Keratinocyte (primary cell): ENCODE measurements around the gene TOR1B. TPM values are rescaled to one million over a fixed set of nuclear protein-coding genes. Genes with fewer than 3 reads are reported as not detected.

Experiments
- DNase-seq: peaks from one replicate; pipeline ENCODE4 v3.0.0-alpha.2; 2011; ENCODE audit warnings: low read depth, missing footprints, low spot score
- FAIRE-seq: peaks from 2 replicates; lab custom pipeline; 2011; peaks lifted over from hg19 to GRCh38; lab: Jason Lieb, UNC
- H2AFZ ChIP-seq: 2 replicates; pipeline ENCODE4 v1.6.0; 2012; ENCODE audit warnings: low read length, control low read depth, inconsistent platforms; ENCODE audit not compliant: control insufficient read depth
- H3K27ac ChIP-seq: 2 replicates; pipeline ENCODE4 v1.5.1; 2011; ENCODE audit warnings: low read length; ENCODE audit not compliant: control insufficient read depth, insufficient read depth
- H3K27me3 ChIP-seq: 3 replicates; pipeline ENCODE4 v1.6.0; 2011; ENCODE audit warnings: low read length; ENCODE audit not compliant: control insufficient read depth, insufficient read depth; ENCODE audit errors: extremely low read depth
- H3K36me3 ChIP-seq, 2 experiments: 2 replicates in 1 of 2; 3 replicates in 1 of 2; pipeline ENCODE4 v1.5.1; 2011; ENCODE audit warnings: low read length in 2 of 2, mild to moderate bottlenecking in 1 of 2; ENCODE audit not compliant: control insufficient read depth in 2 of 2, insufficient read depth in 2 of 2; ENCODE audit errors: extremely low read depth in 1 of 2
- H3K4me1 ChIP-seq: 3 replicates; pipeline ENCODE4 v1.5.1; 2011; ENCODE audit warnings: low read length; ENCODE audit not compliant: control insufficient read depth, insufficient read depth; ENCODE audit errors: extremely low read depth
- H3K4me2 ChIP-seq: 3 replicates; pipeline ENCODE4 v1.6.0; 2011; ENCODE audit warnings: low read depth, low read length; ENCODE audit not compliant: control insufficient read depth, insufficient read depth; ENCODE audit errors: extremely low read depth
- H3K4me3 ChIP-seq, 3 experiments: fragments of 200-600 bp in 1 of 3; sonication (generic) in 1 of 3; 2 replicates in 2 of 3; 3 replicates in 1 of 3; pipeline ENCODE4 v1.5.1; 2011 to 2016; ENCODE audit warnings: low read length in 3 of 3, mild to moderate bottlenecking in 3 of 3, control low read depth in 2 of 3, inconsistent platforms in 1 of 3, low read depth in 1 of 3, mixed read lengths in 1 of 3, mixed run types in 1 of 3, moderate library complexity in 1 of 3; ENCODE audit not compliant: control insufficient read depth in 2 of 3, insufficient read depth in 2 of 3; ENCODE audit errors: extremely low read depth in 1 of 3
- H3K79me2 ChIP-seq: 2 replicates; pipeline ENCODE4 v1.6.0; 2012; ENCODE audit warnings: low read length; ENCODE audit not compliant: control insufficient read depth, insufficient read depth
- H3K9ac ChIP-seq: 3 replicates; pipeline ENCODE4 v1.6.0; 2011; ENCODE audit warnings: low read length; ENCODE audit not compliant: control insufficient read depth, insufficient read depth; ENCODE audit errors: extremely low read depth
- H3K9me1 ChIP-seq: 3 replicates; pipeline ENCODE4 v1.6.0; 2011; ENCODE audit warnings: low read length; ENCODE audit not compliant: control insufficient read depth, insufficient read depth; ENCODE audit errors: extremely low read depth
- H3K9me3 ChIP-seq: 2 replicates; pipeline ENCODE4 v1.5.1; 2012; ENCODE audit warnings: low read depth, low read length; ENCODE audit not compliant: control insufficient read depth
- H4K20me1 ChIP-seq: 3 replicates; pipeline ENCODE4 v1.6.0; 2011; ENCODE audit warnings: low read length; ENCODE audit not compliant: control insufficient read depth, insufficient read depth; ENCODE audit errors: extremely low read depth
- EZH2 ChIP-seq: IDR thresholded peaks from one replicate; pipeline ENCODE4 v1.6.1; 2012; ENCODE audit warnings: inconsistent platforms, mild to moderate bottlenecking, low read length, moderate library complexity
- dilution Hi-C: fragments of 300-500 bp; cut with MboI; formaldehyde crosslinking; loops from one replicate; pipeline ENCODE4 v1.7.0; 2020; ENCODE audit warnings: low sequenced_read_pairs; ENCODE audit not compliant: extremely low pct_ligation_motif_present
- polyA minus RNA-seq, 3 experiments: library from RNA; depleted of rRNA, polyadenylated mRNA; stranded (reverse); fragments of >200 nt; gene quantifications; 1 replicate in 1 of 3; 2 replicates in 1 of 3; 3 replicates in 1 of 3; pipeline ENCODE4 v1.2.3, GENCODE V29; 2011
- polyA plus RNA-seq, 5 experiments: library from polyadenylated mRNA; depleted of rRNA in 3 of 5; stranded (reverse) in 3 of 5; stranded (forward) in 1 of 5; unstranded in 1 of 5; fragments of >200 nt; gene quantifications; 1 replicate in 1 of 5; 2 replicates in 3 of 5; 3 replicates in 1 of 5; pipeline versions ENCODE4 v1.2.1 to v1.2.3, GENCODE V29; 2011 to 2012; ENCODE audit warnings: missing spikeins in 2 of 5, low read depth in 1 of 5, low replicate concordance in 1 of 5
- TF ChIP-seq, protein P1 (sequence below), 3 experiments: IDR thresholded peaks in 1 of 3; conservative IDR thresholded peaks in 1 of 3; optimal IDR thresholded peaks in 1 of 3; 2 replicates in 2 of 3; 3 replicates in 1 of 3; pipeline versions ENCODE3 to v1.5.1; 2011; ENCODE audit warnings: low read length in 3 of 3, mild to moderate bottlenecking in 3 of 3, moderate library complexity in 2 of 3, control low read depth in 1 of 3, inconsistent platforms in 1 of 3; ENCODE audit not compliant: insufficient read depth in 2 of 3; ENCODE audit errors: extremely low read depth in 1 of 3

Gene TOR1B, protein sequence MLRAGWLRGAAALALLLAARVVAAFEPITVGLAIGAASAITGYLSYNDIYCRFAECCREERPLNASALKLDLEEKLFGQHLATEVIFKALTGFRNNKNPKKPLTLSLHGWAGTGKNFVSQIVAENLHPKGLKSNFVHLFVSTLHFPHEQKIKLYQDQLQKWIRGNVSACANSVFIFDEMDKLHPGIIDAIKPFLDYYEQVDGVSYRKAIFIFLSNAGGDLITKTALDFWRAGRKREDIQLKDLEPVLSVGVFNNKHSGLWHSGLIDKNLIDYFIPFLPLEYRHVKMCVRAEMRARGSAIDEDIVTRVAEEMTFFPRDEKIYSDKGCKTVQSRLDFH
- polyA plus RNA-seq (24.2 to 26.5 TPM (median 26.3 TPM) in 3 replicates), polyA minus RNA-seq (13.1 to 23.3 TPM (median 17.9 TPM) in 3 replicates)
- 17.8 TPM for polyA plus RNA-seq (2011; ENCODE audit: low read depth)
- 11.6 and 14.1 TPM in 2 replicates for polyA plus RNA-seq (2011; cell fraction: cytosol; rRNA removed)
- 47.0 and 48.2 TPM in 2 replicates for polyA plus RNA-seq (2011; cell fraction: nucleus; rRNA removed)
- 16.2 and 17.2 TPM in 2 replicates for polyA plus RNA-seq (2012; ENCODE audit: low replicate concordance)
- 11.5 TPM for polyA minus RNA-seq (2011; cell fraction: cytosol; rRNA and poly(A)+ RNA removed)
- polyA minus RNA-seq (2011; cell fraction: nucleus; rRNA and poly(A)+ RNA removed), result 25.7 and 39.6 TPM in 2 replicates

DNA sequence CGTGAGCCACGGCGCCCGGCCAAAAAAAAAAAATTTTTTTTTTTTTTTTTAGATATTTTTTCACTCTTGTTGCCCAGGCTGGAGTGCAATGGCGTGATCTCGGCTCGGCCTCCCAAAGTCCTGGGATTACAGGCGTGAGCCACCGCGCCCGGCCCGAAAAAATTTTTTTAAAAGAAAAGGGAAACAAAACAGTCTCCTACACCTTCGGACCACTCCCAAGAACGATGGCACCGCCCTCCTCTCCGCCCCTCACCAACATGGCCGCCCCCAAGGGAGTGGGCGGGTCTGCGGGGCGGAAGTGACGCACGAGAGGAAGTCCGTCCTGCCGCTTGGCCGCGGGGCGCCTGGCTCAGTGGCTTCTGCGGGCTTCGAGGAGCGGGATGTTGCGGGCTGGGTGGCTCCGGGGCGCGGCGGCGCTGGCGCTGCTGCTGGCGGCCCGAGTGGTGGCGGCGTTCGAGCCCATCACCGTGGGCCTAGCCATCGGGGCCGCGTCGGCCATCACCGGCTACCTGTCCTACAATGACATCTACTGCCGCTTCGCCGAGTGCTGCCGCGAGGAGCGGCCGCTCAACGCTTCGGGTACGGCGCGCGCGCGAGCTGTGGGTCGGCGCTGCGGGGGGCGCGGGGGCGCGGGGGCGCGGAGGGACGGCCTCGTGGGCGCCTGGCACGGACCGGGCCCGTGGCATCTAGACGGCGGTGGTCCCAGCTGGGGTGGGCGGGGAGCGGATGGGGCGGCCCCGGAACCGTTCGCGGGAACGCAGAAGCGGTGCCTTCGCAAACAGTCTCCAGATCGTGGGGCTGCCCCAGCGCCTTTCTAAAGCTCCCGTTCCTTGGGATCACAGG is at the start of gene TOR1B:
Gene TOR1B, plus strand, starts transcription at position 352 of the 843 bp plus-strand sequence. Its CDS starts 29 bp downstream, at position 381.
- H3K4me1 ChIP-seq, result peaks cover 6% of the 10 kb centered on the region
- peak within 1 kb of the TSS; percentile 49 for H3K27ac ChIP-seq
- H3K36me3 ChIP-seq, result peaks cover 4% of the 10 kb centered on the region in 2 experiments
- H2AFZ ChIP-seq, result peak within 1 kb of the TSS; percentile 93
- H4K20me1 ChIP-seq, result no peaks in the 10 kb centered on the region
- no peaks in the 10 kb centered on the region for H3K27me3 ChIP-seq
- H3K9ac ChIP-seq, result peak within 1 kb of the TSS; percentile 39
- FAIRE-seq (no peak), DNase-seq (peak; percentile 76)
- H3K4me3 ChIP-seq, result peak within 1 kb of the TSS; percentile 71 to 97 (median 82)
- dilution Hi-C loops, result no loop called here
- H3K4me2 ChIP-seq, result peak within 1 kb of the TSS; percentile 86
- TF ChIP-seq, protein P1, sequence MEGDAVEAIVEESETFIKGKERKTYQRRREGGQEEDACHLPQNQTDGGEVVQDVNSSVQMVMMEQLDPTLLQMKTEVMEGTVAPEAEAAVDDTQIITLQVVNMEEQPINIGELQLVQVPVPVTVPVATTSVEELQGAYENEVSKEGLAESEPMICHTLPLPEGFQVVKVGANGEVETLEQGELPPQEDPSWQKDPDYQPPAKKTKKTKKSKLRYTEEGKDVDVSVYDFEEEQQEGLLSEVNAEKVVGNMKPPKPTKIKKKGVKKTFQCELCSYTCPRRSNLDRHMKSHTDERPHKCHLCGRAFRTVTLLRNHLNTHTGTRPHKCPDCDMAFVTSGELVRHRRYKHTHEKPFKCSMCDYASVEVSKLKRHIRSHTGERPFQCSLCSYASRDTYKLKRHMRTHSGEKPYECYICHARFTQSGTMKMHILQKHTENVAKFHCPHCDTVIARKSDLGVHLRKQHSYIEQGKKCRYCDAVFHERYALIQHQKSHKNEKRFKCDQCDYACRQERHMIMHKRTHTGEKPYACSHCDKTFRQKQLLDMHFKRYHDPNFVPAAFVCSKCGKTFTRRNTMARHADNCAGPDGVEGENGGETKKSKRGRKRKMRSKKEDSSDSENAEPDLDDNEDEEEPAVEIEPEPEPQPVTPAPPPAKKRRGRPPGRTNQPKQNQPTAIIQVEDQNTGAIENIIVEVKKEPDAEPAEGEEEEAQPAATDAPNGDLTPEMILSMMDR (optimal IDR thresholded peaks at IDR 0.05 in 1 of 3, IDR thresholded peaks at IDR 0.05 in 1 of 3, conservative IDR thresholded peaks at IDR 0.05 in 1 of 3; ENCODE audit: extremely low read depth in 1 of 3, insufficient read depth in 2 of 3, low read length in 3 of 3), result no peak
- TF ChIP-seq EZH2, result no peak
- peaks cover 9% of the 10 kb centered on the region for H3K79me2 ChIP-seq
- H3K9me1 ChIP-seq, result no peaks in the 10 kb centered on the region
- H3K9me3 ChIP-seq, result no peaks in the 10 kb centered on the region

DNA sequence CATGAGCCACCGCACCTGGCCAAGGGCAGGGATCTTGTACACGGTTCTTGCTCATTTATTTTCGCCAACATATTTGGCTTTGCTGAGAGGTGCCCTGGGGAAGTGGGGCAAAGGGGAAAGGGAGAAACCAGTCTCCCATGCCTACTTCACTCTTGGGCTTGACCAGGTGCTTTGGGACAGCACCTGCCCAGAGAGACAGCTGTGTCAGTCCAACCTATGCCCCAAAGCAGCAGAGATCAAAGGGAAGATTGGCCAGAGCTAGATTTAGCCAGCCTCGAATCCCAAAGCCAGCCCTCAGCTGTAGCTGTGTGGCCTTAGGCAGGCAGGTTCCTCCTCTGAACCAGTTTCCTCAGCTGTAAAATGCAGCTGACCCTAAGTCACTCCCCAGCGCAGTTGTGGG is 47.8 kb upstream of the TOR1B start:
- H3K4me1 ChIP-seq, result peaks cover 28% of the 10 kb centered on the region
- H3K4me2 ChIP-seq, result no peak overlapping the region
- no peak overlapping the region for H3K4me3 ChIP-seq
- dilution Hi-C loops, result no loop called here
- no peaks in the 10 kb centered on the region for H3K9me1 ChIP-seq
- DNase-seq, result no peak
- H3K9me3 ChIP-seq, result no peaks in the 10 kb centered on the region
- no peaks in the 10 kb centered on the region for H4K20me1 ChIP-seq
- no peak overlapping the region for H3K9ac ChIP-seq
- TF ChIP-seq, protein P1 (optimal IDR thresholded peaks at IDR 0.05 in 1 of 3, IDR thresholded peaks at IDR 0.05 in 1 of 3, conservative IDR thresholded peaks at IDR 0.05 in 1 of 3; ENCODE audit: extremely low read depth in 1 of 3, insufficient read depth in 2 of 3, low read length in 3 of 3), result no peak
- no peak for TF ChIP-seq EZH2
- H3K36me3 ChIP-seq, result no peaks in the 10 kb centered on the region
- no peak for FAIRE-seq
- H2AFZ ChIP-seq, result no peak overlapping the region
- H3K79me2 ChIP-seq, result no peaks in the 10 kb centered on the region
- H3K27me3 ChIP-seq, result no peaks in the 10 kb centered on the region
- H3K27ac ChIP-seq, result no peak overlapping the region
